B cell (primary cell): ENCODE results near the gene TP63. TPM values are rescaled to one million over a fixed set of nuclear protein-coding genes. Genes with fewer than 3 reads are reported as not detected.
"Not testable (repeated sequence)": the region's sequence is repeated elsewhere in the genome, so short reads cannot be mapped to it uniquely, and the experiment has no call there.

Source experiments
- ATAC-seq: fragments of 200-7000 bp; cut with Tn5 transposase; one replicate; pipeline ENCODE4 v1.10.0; 2021; ENCODE audit warnings: low read depth, mild to moderate bottlenecking, moderate number of reproducible peaks, moderate library complexity
- CTCF ChIA-PET: fragments of 350-600 bp; sonication (Branson Sonifier 250); formaldehyde crosslinking; loops from one replicate; lab custom pipeline; 2021; ENCODE audit warnings: antibody characterized with exemption, inconsistent platforms; lab: Charles Lee
- POLR2A ChIA-PET: fragments of 350-600 bp; sonication (Branson Sonifier 250); formaldehyde crosslinking; loops from one replicate; lab custom pipeline; 2021; ENCODE audit warnings: antibody characterized with exemption; lab: Charles Lee
- DNase-seq: peaks from one replicate; pipeline ENCODE4 v3.0.0; 2013
- H2AFZ ChIP-seq: 2 replicates; pipeline ENCODE4 v1.6.1; 2012; ENCODE audit warnings: mild to moderate bottlenecking, low read depth, low read length; ENCODE audit not compliant: insufficient read depth, poor library complexity, severe bottlenecking
- H3K27ac ChIP-seq, 2 donors: 1 replicate in 1 of 2; 2 replicates in 1 of 2; pipeline ENCODE4 v1.5.1; 2012 to 2013; ENCODE audit warnings: low read length in 2 of 2, mild to moderate bottlenecking in 2 of 2, moderate library complexity in 1 of 2
- H3K27me3 ChIP-seq, 4 experiments: fragments of 200-600 bp in 1 of 4; sonication (generic) in 1 of 4; replicated peaks in 1 of 4; 1 replicate in 2 of 4; 2 replicates in 2 of 4; pipeline versions ENCODE4 v1.6.1 to v1.7.0; 2013 to 2016; ENCODE audit warnings: low read length in 3 of 4, mild to moderate bottlenecking in 2 of 4, mixed read lengths in 1 of 4, moderate library complexity in 1 of 4; ENCODE audit not compliant: insufficient read depth in 4 of 4, control insufficient read depth in 3 of 4; ENCODE audit errors: control extremely low read depth in 1 of 4
- H3K36me3 ChIP-seq, 2 experiments: replicated peaks in 1 of 2; 1 replicate in 1 of 2; 2 replicates in 1 of 2; pipeline versions ENCODE4 v1.6.1 to v1.7.1; 2013; ENCODE audit warnings: low read length in 1 of 2; ENCODE audit not compliant: insufficient read depth in 2 of 2, control insufficient read depth in 1 of 2; ENCODE audit errors: control extremely low read depth in 1 of 2, extremely low read depth in 1 of 2
- H3K4me1 ChIP-seq, 2 donors: fragments of 200-600 bp in 1 of 2; sonication (generic) in 1 of 2; 1 replicate in 1 of 2; 2 replicates in 1 of 2; pipeline versions ENCODE4 v1.5.1 to v1.6.1; 2013 to 2017; ENCODE audit warnings: low read length in 2 of 2; ENCODE audit not compliant: control insufficient read depth in 2 of 2, insufficient read depth in 2 of 2
- H3K4me2 ChIP-seq: replicated peaks from 2 replicates; pipeline ENCODE3; 2012; ENCODE audit warnings: mild to moderate bottlenecking, low read depth, low read length; ENCODE audit not compliant: poor library complexity, severe bottlenecking
- H3K4me3 ChIP-seq, 5 experiments: fragments of 200-600 bp in 1 of 5; sonication (generic) in 1 of 5; 1 replicate in 3 of 5; 2 replicates in 2 of 5; pipeline versions ENCODE4 v1.5.1 to v1.7.0; 2011 to 2016; ENCODE audit warnings: low read length in 4 of 5, mild to moderate bottlenecking in 4 of 5, low read depth in 2 of 5, control low read depth in 1 of 5, moderate library complexity in 1 of 5; ENCODE audit not compliant: insufficient read depth in 1 of 5; ENCODE audit errors: control extremely low read depth in 1 of 5, extremely low read depth in 1 of 5
- H3K79me2 ChIP-seq: fragments of 200-600 bp; sonication (generic); one replicate; pipeline ENCODE4 v1.6.0; 2016; ENCODE audit warnings: low read length; ENCODE audit not compliant: control insufficient read depth, insufficient read depth
- H3K9ac ChIP-seq: fragments of 200-600 bp; sonication (generic); 2 replicates; pipeline ENCODE4 v1.6.1; 2017; ENCODE audit warnings: mild to moderate bottlenecking, low read length, moderate library complexity
- H3K9me3 ChIP-seq, 3 donors: one replicate each; pipeline versions ENCODE4 v1.6.1 to v1.7.1; 2013; ENCODE audit warnings: low read length in 2 of 3; ENCODE audit not compliant: control insufficient read depth in 2 of 3, insufficient read depth in 1 of 3; ENCODE audit errors: control extremely low read depth in 1 of 3
- H4K20me1 ChIP-seq: 2 replicates; pipeline ENCODE4 v1.6.0; 2012; ENCODE audit warnings: mild to moderate bottlenecking, low read length; ENCODE audit not compliant: insufficient read depth, control insufficient read depth, poor library complexity, severe bottlenecking
- H3K27ac Mint-ChIP-seq: one replicate; pipeline ENCODE4 v1.8.0; 2021; ENCODE audit warnings: mixed read lengths
- H3K27me3 Mint-ChIP-seq: one replicate; pipeline ENCODE4 v1.8.0; 2021; ENCODE audit warnings: mixed read lengths
- H3K4me1 Mint-ChIP-seq: one replicate; pipeline ENCODE4 v1.8.0; 2021; ENCODE audit warnings: mixed read lengths
- H3K4me3 Mint-ChIP-seq: one replicate; pipeline ENCODE4 v1.8.0; 2021; ENCODE audit warnings: mixed read lengths
- H3K9me3 Mint-ChIP-seq: one replicate; pipeline ENCODE4 v1.8.0; 2022; ENCODE audit warnings: mixed read lengths; ENCODE audit not compliant: insufficient read depth
- CTCF ChIP-seq: fragments of 200-600 bp; IDR thresholded peaks from one replicate; pipeline ENCODE4 v1.8.0; 2022; ENCODE audit warnings: antibody characterized with exemption, mild to moderate bottlenecking
- EZH2 ChIP-seq: IDR thresholded peaks from 2 replicates; pipeline ENCODE4 v1.6.1; 2012; ENCODE audit warnings: borderline replicate concordance, low read depth, mild to moderate bottlenecking, moderate library complexity, low read length; ENCODE audit not compliant: insufficient read depth, poor library complexity, severe bottlenecking
- WGBS: methylation state at CpG from one replicate; pipeline ENCODE4 v1.1.5; 2013; ENCODE audit warnings: missing lambda C conversion rate; ENCODE audit not compliant: insufficient coverage; 5-methylcytosine and 5-hydroxymethylcytosine counted together
- intact Hi-C: fragments of 100-400 bp; cut with micrococcal nuclease; formaldehyde crosslinking; loops from one replicate; pipeline ENCODE4 v1.10.0; 2022
- polyA plus RNA-seq: library from polyadenylated mRNA; depleted of rRNA; stranded (reverse); fragments of >200 nt; gene quantifications from 2 replicates; pipeline ENCODE4 v1.2.3, GENCODE V29; 2012
- total RNA-seq, 2 donors: library from RNA; stranded (reverse); fragments of 120-200 nt in 1 of 2; gene quantifications; 1 replicate in 1 of 2; 2 replicates in 1 of 2; pipeline versions ENCODE4 v1.2.3 to v1.2.4, GENCODE V29; 2013 to 2022

TP63 gene
- total and polyA plus RNA-seq, 2 donors (not counting 1 experiment from before 2014, with no cell fraction given) = 1.2 to 2.0 TPM

DNA sequence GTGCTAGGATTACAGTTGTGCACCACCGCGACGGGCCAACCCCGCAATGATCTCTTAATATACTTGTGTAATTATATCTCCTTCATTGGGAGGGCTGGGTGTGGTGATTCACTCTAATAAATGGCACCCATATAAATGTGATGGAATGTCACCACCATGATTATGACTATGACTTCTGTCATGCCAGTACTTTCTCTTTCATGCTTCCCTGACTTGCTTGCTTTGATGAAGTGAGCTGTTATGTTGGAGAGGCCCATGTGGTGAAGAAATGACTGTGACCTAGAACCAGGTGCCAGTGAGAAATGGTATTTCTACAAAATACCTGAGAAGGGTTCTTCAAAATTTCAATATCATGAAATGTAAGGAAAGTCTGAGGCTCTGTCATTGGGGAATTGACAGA is 24.4 kb upstream of the TP63 start:
- no peaks in the 10 kb centered on the region for H3K27me3 Mint-ChIP-seq
- no peaks in the 10 kb centered on the region for H3K27me3 ChIP-seq
- no CpG with 5 or more reads among the region's 4 CpGs for WGBS
- peaks cover 0 to 4% (median 0%) of the 10 kb centered on the region in 3 donors for H3K9me3 ChIP-seq
- no peaks in the 10 kb centered on the region for H3K4me1 Mint-ChIP-seq
- ATAC-seq = no peak
- no peak overlapping the region for H3K27ac Mint-ChIP-seq
- no peak overlapping the region for H2AFZ ChIP-seq
- TF ChIP-seq EZH2 (no peak), CTCF (no peak)
- no peak overlapping the region for H3K4me2 ChIP-seq
- ChIA-PET CTCF (no interaction called here), POLR2A (no interaction called here)
- H3K4me3 Mint-ChIP-seq = no peak overlapping the region
- H3K27ac ChIP-seq = no peak overlapping the region
- no peaks in the 10 kb centered on the region for H3K4me1 ChIP-seq
- H3K36me3 ChIP-seq = no peaks in the 10 kb centered on the region
- no peaks in the 10 kb centered on the region for H4K20me1 ChIP-seq
- no peak for DNase-seq
- no peak overlapping the region for H3K9ac ChIP-seq
- intact Hi-C loops = no loop called here
- no peaks in the 10 kb centered on the region for H3K79me2 ChIP-seq
- peaks cover 10% of the 10 kb centered on the region for H3K9me3 Mint-ChIP-seq
- no peak overlapping the region for H3K4me3 ChIP-seq

DNA sequence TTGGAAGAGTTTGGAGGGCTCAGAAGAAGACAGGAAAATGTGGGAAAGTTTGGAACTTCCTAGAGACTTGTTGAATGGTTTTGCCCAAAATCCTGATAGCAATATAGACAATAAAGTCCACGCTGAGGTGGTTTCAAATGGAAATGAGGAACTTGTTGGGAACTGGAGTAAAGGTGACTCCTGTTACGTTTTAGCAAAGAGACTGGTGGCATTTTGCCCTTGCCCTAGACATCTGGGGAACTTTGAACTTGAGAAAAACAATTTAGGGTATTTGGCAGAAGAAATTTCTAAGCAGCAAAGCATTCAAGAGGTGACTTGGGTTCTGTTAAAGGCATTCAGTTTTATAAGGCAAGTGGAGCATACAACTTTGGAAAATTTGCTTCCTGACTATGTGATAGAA is 18.5 kb upstream of the TP63 start:
- H3K4me1 Mint-ChIP-seq, H3K27me3 Mint-ChIP-seq, H2AFZ ChIP-seq, POLR2A ChIA-PET, H3K4me3 ChIP-seq, H3K27ac Mint-ChIP-seq, H4K20me1 ChIP-seq, H3K27me3 ChIP-seq, intact Hi-C loops, H3K9me3 Mint-ChIP-seq, DNase-seq, H3K27ac ChIP-seq, H3K4me2 ChIP-seq, H3K4me1 ChIP-seq, ATAC-seq, CTCF ChIA-PET, H3K79me2 ChIP-seq, H3K36me3 ChIP-seq, H3K4me3 Mint-ChIP-seq, H3K9ac ChIP-seq, H3K9me3 ChIP-seq: not testable (repeated sequence)
- WGBS = 68% methylated on average over 2 of the region's 2 CpGs
